ENCODE results near the gene ANO9.

DNA sequence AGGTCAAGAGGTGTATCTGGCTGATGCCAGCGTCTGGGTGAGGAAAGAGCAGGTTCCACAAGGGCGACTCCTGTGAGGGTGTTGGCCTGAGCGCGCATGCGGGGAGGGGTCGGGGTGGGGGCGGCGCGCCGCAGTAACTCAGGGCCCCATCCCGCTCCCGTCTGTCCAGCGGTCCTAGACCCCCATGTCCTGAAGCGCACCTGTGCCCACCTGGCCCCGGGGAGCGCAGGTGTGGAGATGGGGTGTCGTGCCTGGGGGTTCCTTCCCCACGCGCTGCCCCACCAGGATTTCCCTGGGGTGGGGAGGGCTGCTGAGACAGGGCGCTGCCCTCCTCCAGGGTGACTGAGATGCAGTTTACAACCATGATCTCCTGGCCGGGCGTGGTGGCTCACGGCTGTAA lies 44.4 kb upstream of the ANO9 start:
- TF ChIP-seq, protein P1, sequence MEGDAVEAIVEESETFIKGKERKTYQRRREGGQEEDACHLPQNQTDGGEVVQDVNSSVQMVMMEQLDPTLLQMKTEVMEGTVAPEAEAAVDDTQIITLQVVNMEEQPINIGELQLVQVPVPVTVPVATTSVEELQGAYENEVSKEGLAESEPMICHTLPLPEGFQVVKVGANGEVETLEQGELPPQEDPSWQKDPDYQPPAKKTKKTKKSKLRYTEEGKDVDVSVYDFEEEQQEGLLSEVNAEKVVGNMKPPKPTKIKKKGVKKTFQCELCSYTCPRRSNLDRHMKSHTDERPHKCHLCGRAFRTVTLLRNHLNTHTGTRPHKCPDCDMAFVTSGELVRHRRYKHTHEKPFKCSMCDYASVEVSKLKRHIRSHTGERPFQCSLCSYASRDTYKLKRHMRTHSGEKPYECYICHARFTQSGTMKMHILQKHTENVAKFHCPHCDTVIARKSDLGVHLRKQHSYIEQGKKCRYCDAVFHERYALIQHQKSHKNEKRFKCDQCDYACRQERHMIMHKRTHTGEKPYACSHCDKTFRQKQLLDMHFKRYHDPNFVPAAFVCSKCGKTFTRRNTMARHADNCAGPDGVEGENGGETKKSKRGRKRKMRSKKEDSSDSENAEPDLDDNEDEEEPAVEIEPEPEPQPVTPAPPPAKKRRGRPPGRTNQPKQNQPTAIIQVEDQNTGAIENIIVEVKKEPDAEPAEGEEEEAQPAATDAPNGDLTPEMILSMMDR (IDR thresholded peaks at IDR 0.05) = no peak
- TF ChIP-seq EZH2 (IDR thresholded peaks at IDR 0.05) = no peak
